Smooth muscle cell (in vitro differentiated cells): ENCODE results near the gene MLANA. TPM values are rescaled to one million over a fixed set of nuclear protein-coding genes. Genes with fewer than 3 reads are reported as not detected.

Experiments
- DNase-seq: peaks from one replicate; lab custom pipeline; 2025; ENCODE audit not compliant: unreplicated experiment; lab: John Stamatoyannopoulos, UW
- H2AFZ ChIP-seq: fragments of 200-600 bp; sonication (generic); 2 replicates; pipeline ENCODE4 v1.6.0; 2016; ENCODE audit warnings: antibody characterized with exemption, low read depth, mild to moderate bottlenecking
- H3F3A ChIP-seq: fragments of 200-600 bp; sonication (generic); 2 replicates; pipeline ENCODE4 v1.6.0; 2017; ENCODE audit warnings: antibody characterized with exemption, low read depth
- H3K27ac ChIP-seq: fragments of 200-600 bp; sonication (generic); 2 replicates; pipeline ENCODE4 v1.5.1; 2016; ENCODE audit warnings: low read depth, mild to moderate bottlenecking
- H3K27me3 ChIP-seq: fragments of 200-600 bp; sonication (generic); 2 replicates; pipeline ENCODE4 v1.6.1; 2016; ENCODE audit warnings: low read depth, mild to moderate bottlenecking
- H3K36me3 ChIP-seq: fragments of 200-600 bp; sonication (generic); 2 replicates; pipeline ENCODE4 v1.5.1; 2016; ENCODE audit warnings: low read depth
- H3K4me1 ChIP-seq: fragments of 200-600 bp; sonication (generic); 2 replicates; pipeline ENCODE4 v1.5.1; 2016; ENCODE audit warnings: low read depth
- H3K4me2 ChIP-seq: fragments of 200-600 bp; sonication (generic); 2 replicates; pipeline ENCODE4 v1.6.0; 2016; ENCODE audit warnings: mild to moderate bottlenecking
- H3K4me3 ChIP-seq: fragments of 200-600 bp; sonication (generic); 2 replicates; pipeline ENCODE4 v1.5.1; 2016; ENCODE audit warnings: mild to moderate bottlenecking
- H3K79me2 ChIP-seq: fragments of 200-600 bp; sonication (generic); 2 replicates; pipeline ENCODE4 v1.6.0; 2016; ENCODE audit warnings: low read depth, mild to moderate bottlenecking
- H3K9ac ChIP-seq: fragments of 200-600 bp; sonication (generic); 2 replicates; pipeline ENCODE4 v1.6.0; 2016; ENCODE audit warnings: low read depth
- H3K9me3 ChIP-seq: fragments of 200-600 bp; sonication (generic); replicated peaks from 2 replicates; pipeline ENCODE4 v1.5.1; 2016; ENCODE audit warnings: low read depth
- H4K20me1 ChIP-seq: fragments of 200-600 bp; sonication (generic); 2 replicates; pipeline ENCODE4 v1.6.0; 2016; ENCODE audit warnings: low read depth
- CTCF ChIP-seq: fragments of 200-600 bp; sonication (generic); IDR thresholded peaks from 2 replicates; pipeline ENCODE4 v1.5.1; 2017; ENCODE audit warnings: borderline replicate concordance, mild to moderate bottlenecking, antibody characterized with exemption; ENCODE audit not compliant: insufficient read depth, poor library complexity, severe bottlenecking
- WGBS: methylation state at CpG from one replicate; pipeline ENCODE4 v1.1.7; 2016; ENCODE audit warnings: low lambda C conversion rate; 5-methylcytosine and 5-hydroxymethylcytosine counted together
- polyA plus RNA-seq: library from polyadenylated mRNA; unstranded; fragments of >200 nt; fragmentation: Nextera tagmentation; extraction: Ambion mirVana; gene quantifications from 2 replicates; pipeline ENCODE4 v1.2.1, GENCODE V29; 2016
- total RNA-seq: library from RNA; depleted of rRNA; stranded (reverse); fragments of >200 nt; gene quantifications from 2 replicates; pipeline ENCODE4 v1.2.3, GENCODE V29; 2014

Gene MLANA
- total and polyA plus RNA-seq, 2 experiments from 2014 or later, result not detected

DNA sequence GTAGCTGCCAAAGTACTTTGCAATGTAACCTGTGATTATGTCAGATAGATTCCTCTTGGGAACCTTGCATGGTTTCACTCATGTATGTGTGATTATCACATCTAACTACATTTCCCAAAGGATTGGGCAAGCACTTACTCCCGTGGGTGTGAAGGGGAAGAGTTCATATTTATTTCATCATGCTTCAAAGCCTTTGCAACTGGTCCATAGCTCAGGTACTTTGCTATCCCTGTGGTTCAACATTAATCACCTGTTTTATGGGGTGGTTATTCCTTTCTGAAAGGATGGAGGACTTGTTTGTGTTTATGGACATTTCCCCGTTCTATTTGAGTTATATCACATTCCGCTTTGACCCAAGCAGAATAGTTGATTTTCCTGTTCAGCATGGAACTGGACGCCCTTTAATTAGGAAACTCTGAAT, 44.2 kb upstream of the MLANA start:
- Histone ChIP-seq H3K4me3 (no peak overlapping the region), H3K4me1 (no peaks in the 10 kb centered on the region), H3K27ac (no peak overlapping the region), H3K79me2 (no peaks in the 10 kb centered on the region), H3K27me3 (no peaks in the 10 kb centered on the region), H4K20me1 (no peaks in the 10 kb centered on the region), H3K36me3 (no peaks in the 10 kb centered on the region), H2AFZ (no peak overlapping the region), H3K9me3 (no peaks in the 10 kb centered on the region), H3F3A (peaks cover 6% of the 10 kb centered on the region), H3K9ac (no peak overlapping the region), H3K4me2 (no peak overlapping the region)
- no peak for DNase-seq
- TF ChIP-seq CTCF, result no peak
- 75% methylated on average over 4 of the region's 4 CpGs for WGBS

GRCh38 chr9:5848372-5848882, 42.3 kb upstream of the MLANA start:
- no peak overlapping the region for H3K4me3 ChIP-seq
- H3K36me3 ChIP-seq, result no peaks in the 10 kb centered on the region
- WGBS, result 79% methylated on average over 3 of the region's 3 CpGs
- no peak for DNase-seq
- H2AFZ ChIP-seq, result no peak overlapping the region
- no peaks in the 10 kb centered on the region for H3K4me1 ChIP-seq
- no peaks in the 10 kb centered on the region for H3F3A ChIP-seq
- no peak overlapping the region for H3K27ac ChIP-seq
- H3K9me3 ChIP-seq, result no peaks in the 10 kb centered on the region
- no peaks in the 10 kb centered on the region for H3K79me2 ChIP-seq
- H3K4me2 ChIP-seq, result no peak overlapping the region
- no peaks in the 10 kb centered on the region for H4K20me1 ChIP-seq
- TF ChIP-seq CTCF, result no peak
- no peak overlapping the region for H3K9ac ChIP-seq
- no peaks in the 10 kb centered on the region for H3K27me3 ChIP-seq

- no peak for TF ChIP-seq CTCF
- Histone ChIP-seq H3K9ac (no peak overlapping the region), H3K27ac (no peak overlapping the region), H3K79me2 (no peaks in the 10 kb centered on the region), H4K20me1 (no peaks in the 10 kb centered on the region), H3K9me3 (no peaks in the 10 kb centered on the region), H3K4me3 (no peak overlapping the region), H3K36me3 (no peaks in the 10 kb centered on the region), H3K27me3 (no peaks in the 10 kb centered on the region), H3K4me2 (no peak overlapping the region), H3F3A (no peaks in the 10 kb centered on the region), H2AFZ (no peak overlapping the region), H3K4me1 (no peaks in the 10 kb centered on the region)
- no peak for DNase-seq
Measured at GRCh38 chr9:5850724-5851122, 40.0 kb upstream of the MLANA start.

GRCh38 chr9:5851445-5851844, 39.2 kb upstream of the MLANA start:
- Histone ChIP-seq H2AFZ (no peak overlapping the region), H3K4me2 (no peak overlapping the region), H4K20me1 (no peaks in the 10 kb centered on the region), H3F3A (no peaks in the 10 kb centered on the region), H3K27me3 (no peaks in the 10 kb centered on the region), H3K9me3 (no peaks in the 10 kb centered on the region), H3K9ac (no peak overlapping the region), H3K79me2 (no peaks in the 10 kb centered on the region), H3K4me3 (no peak overlapping the region), H3K27ac (peak overlapping the region; percentile 67), H3K36me3 (no peaks in the 10 kb centered on the region), H3K4me1 (no peaks in the 10 kb centered on the region)
- no peak for DNase-seq
- WGBS, result 77% methylated on average over 2 of the region's 2 CpGs
- no peak for TF ChIP-seq CTCF
